Measurements from ENCODE around the gene PDZRN4. TPM values are rescaled to one million over a fixed set of nuclear protein-coding genes. Genes with fewer than 3 reads are reported as not detected.

Gene PDZRN4
- total and polyA plus RNA-seq, 2 donors (not counting 3 experiments of a cell fraction or from before 2014, with no cell fraction given): not detected

GRCh38 chr12:41336041-41336549 lies 148.0 kb downstream of the PDZRN4 start:
- H3K27ac ChIP-seq (ENCODE audit: insufficient read depth, low read depth, low read length): no peak overlapping the region
- H3K9me3 ChIP-seq (replicated peaks; ENCODE audit: control insufficient read depth, insufficient read depth, low read length): no peaks in the 10 kb centered on the region
- no peaks in the 10 kb centered on the region for H3K27me3 ChIP-seq (ENCODE audit: control insufficient read depth in 2 of 2, insufficient read depth in 2 of 2, low read length in 2 of 2)
- no peaks in the 10 kb centered on the region for H3K79me2 ChIP-seq (ENCODE audit: control insufficient read depth, insufficient read depth, low read length)
- no peak for TF ChIP-seq POLR2A (IDR thresholded peaks at IDR 0.05; ENCODE audit: low read depth, low read length)
- no peak for TF ChIP-seq EZH2 (IDR thresholded peaks at IDR 0.05; ENCODE audit: borderline replicate concordance, low read depth, low read length, severe bottlenecking)
- TF ChIP-seq JUN (IDR thresholded peaks at IDR 0.05; ENCODE audit: borderline replicate concordance, insufficient read depth, insufficient read length, low read depth): no peak
- TF ChIP-seq, protein P1, sequence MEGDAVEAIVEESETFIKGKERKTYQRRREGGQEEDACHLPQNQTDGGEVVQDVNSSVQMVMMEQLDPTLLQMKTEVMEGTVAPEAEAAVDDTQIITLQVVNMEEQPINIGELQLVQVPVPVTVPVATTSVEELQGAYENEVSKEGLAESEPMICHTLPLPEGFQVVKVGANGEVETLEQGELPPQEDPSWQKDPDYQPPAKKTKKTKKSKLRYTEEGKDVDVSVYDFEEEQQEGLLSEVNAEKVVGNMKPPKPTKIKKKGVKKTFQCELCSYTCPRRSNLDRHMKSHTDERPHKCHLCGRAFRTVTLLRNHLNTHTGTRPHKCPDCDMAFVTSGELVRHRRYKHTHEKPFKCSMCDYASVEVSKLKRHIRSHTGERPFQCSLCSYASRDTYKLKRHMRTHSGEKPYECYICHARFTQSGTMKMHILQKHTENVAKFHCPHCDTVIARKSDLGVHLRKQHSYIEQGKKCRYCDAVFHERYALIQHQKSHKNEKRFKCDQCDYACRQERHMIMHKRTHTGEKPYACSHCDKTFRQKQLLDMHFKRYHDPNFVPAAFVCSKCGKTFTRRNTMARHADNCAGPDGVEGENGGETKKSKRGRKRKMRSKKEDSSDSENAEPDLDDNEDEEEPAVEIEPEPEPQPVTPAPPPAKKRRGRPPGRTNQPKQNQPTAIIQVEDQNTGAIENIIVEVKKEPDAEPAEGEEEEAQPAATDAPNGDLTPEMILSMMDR (IDR thresholded peaks at IDR 0.05; ENCODE audit: extremely low read depth in 1 of 2, insufficient read depth in 1 of 2, low read depth in 1 of 2, low read length in 2 of 2): no peak
- no peak for TF ChIP-seq GATA2 (IDR thresholded peaks at IDR 0.05; ENCODE audit: insufficient read depth, insufficient read length, low read depth, low read length)
- TF ChIP-seq MAX (IDR thresholded peaks at IDR 0.05; ENCODE audit: insufficient read depth, insufficient read length): no peak
- TF ChIP-seq FOS (IDR thresholded peaks at IDR 0.05; ENCODE audit: borderline replicate concordance, insufficient read depth, low read length): no peak
- no peak for TF ChIP-seq MYC (IDR thresholded peaks at IDR 0.05; ENCODE audit: low read depth, low read length)
- TF ChIP-seq POLR2AphosphoS5 (IDR thresholded peaks at IDR 0.05; ENCODE audit: insufficient read depth, low read depth, low read length): no peak
- no peak overlapping the region for H3K4me3 ChIP-seq (replicated peaks in 1 of 3; ENCODE audit: insufficient read depth in 1 of 3, low read depth in 1 of 3, low read length in 3 of 3)
- intact Hi-C loops (cut with micrococcal nuclease): no loop called here
- no peaks in the 10 kb centered on the region for H4K20me1 ChIP-seq (replicated peaks; ENCODE audit: control insufficient read depth, extremely low read depth, insufficient read depth, low read length)
- no peaks in the 10 kb centered on the region for H3K4me1 ChIP-seq (ENCODE audit: control insufficient read depth, extremely low read depth, insufficient read depth, low read length)
- POLR2A ChIA-PET: no interaction called here
- dilution Hi-C loops (cut with MboI; ENCODE audit: extremely low pct_ligation_motif_present, low sequenced_read_pairs): no loop called here
- no peak overlapping the region for H3K9ac ChIP-seq (replicated peaks; ENCODE audit: extremely low read depth, insufficient read depth, low read length)
- H3K9me1 ChIP-seq (replicated peaks; ENCODE audit: control insufficient read depth, extremely low read depth, insufficient read depth, low read length): no peaks in the 10 kb centered on the region
- no peaks in the 10 kb centered on the region for H3K36me3 ChIP-seq (ENCODE audit: control insufficient read depth in 2 of 2, extremely low read depth in 1 of 2, insufficient read depth in 2 of 2, low read length in 2 of 2)
- DNase-seq (ENCODE audit: low read depth, low spot score) (no peak), FAIRE-seq (no peak)
- BruUV-seq (replicated peaks): no TSS peak
- H2AFZ ChIP-seq (ENCODE audit: low read depth, low read length): no peak overlapping the region
- H3K4me2 ChIP-seq (ENCODE audit: insufficient read depth, low read length): no peak overlapping the region
- CTCF ChIA-PET: no interaction called here
